Iris pigment epithelial cell (primary cell): Measurements from ENCODE around the gene OR10A3.

Experiments
- DNase-seq: peaks from one replicate; pipeline ENCODE4 v3.0.0-alpha.2; 2011; ENCODE audit warnings: low read depth

The OR10A3 gene

GRCh38 chr11:7936615-7937014 is 4.9 kb downstream of the OR10A3 start:
- DNase-seq = no peak

- no peak for DNase-seq
These were observed 10.3 kb downstream of the OR10A3 start, which contains the start of gene OR10A6 for GRCh38 chr11:7931168-7931567. OR10A6 (minus strand) TSS chr11:7931268; CDS start chr11:7928662, 2,606 bp downstream.

GRCh38 chr11:7927635-7928034 is 13.9 kb downstream of the OR10A3 start:
- DNase-seq = peak; percentile 43

- DNase-seq = peak; percentile 24
These were observed 17.0 kb downstream of the OR10A3 start for GRCh38 chr11:7924536-7924935.

GRCh38 chr11:7918141-7918540 is 23.4 kb downstream of the OR10A3 start:
- no peak for DNase-seq

GRCh38 chr11:7911011-7911410 is 30.5 kb downstream of the OR10A3 start:
- no peak for DNase-seq

GRCh38 chr11:7910286-7910788 is 31.2 kb downstream of the OR10A3 start:
- no peak for DNase-seq

- no peak for DNase-seq
These were observed 31.8 kb downstream of the OR10A3 start for GRCh38 chr11:7909585-7910285.

GRCh38 chr11:7907121-7907520 is 34.4 kb downstream of the OR10A3 start:
- no peak for DNase-seq

- DNase-seq = no peak
These were observed 35.0 kb downstream of the OR10A3 start for GRCh38 chr11:7906481-7906880.

GRCh38 chr11:7905961-7906429 is 35.5 kb downstream of the OR10A3 start:
- no peak for DNase-seq

- DNase-seq = no peak
These were observed 36.0 kb downstream of the OR10A3 start for GRCh38 chr11:7905549-7905948.

- peak; percentile 26 for DNase-seq
These were observed 36.6 kb downstream of the OR10A3 start for GRCh38 chr11:7904917-7905316.

GRCh38 chr11:7903940-7904339 is 37.6 kb downstream of the OR10A3 start:
- DNase-seq = no peak

GRCh38 chr11:7901319-7901854 is 40.1 kb downstream of the OR10A3 start:
- no peak for DNase-seq

- no peak for DNase-seq
These were observed 40.8 kb downstream of the OR10A3 start for GRCh38 chr11:7900686-7901085.

GRCh38 chr11:7899418-7899817 is 42.1 kb downstream of the OR10A3 start:
- DNase-seq = no peak

GRCh38 chr11:7898666-7899283 is 42.7 kb downstream of the OR10A3 start:
- no peak for DNase-seq

GRCh38 chr11:7896009-7896785 is 45.3 kb downstream of the OR10A3 start:
- DNase-seq = no peak

GRCh38 chr11:7894251-7894650 is 47.3 kb downstream of the OR10A3 start:
- no peak for DNase-seq

GRCh38 chr11:7893796-7894195 is 47.7 kb downstream of the OR10A3 start:
- no peak for DNase-seq

GRCh38 chr11:7892840-7893254 is 48.7 kb downstream of the OR10A3 start:
- peak; percentile 59 for DNase-seq
